ENCODE measurements around the gene SMTNL2.

Gene SMTNL2

DNA sequence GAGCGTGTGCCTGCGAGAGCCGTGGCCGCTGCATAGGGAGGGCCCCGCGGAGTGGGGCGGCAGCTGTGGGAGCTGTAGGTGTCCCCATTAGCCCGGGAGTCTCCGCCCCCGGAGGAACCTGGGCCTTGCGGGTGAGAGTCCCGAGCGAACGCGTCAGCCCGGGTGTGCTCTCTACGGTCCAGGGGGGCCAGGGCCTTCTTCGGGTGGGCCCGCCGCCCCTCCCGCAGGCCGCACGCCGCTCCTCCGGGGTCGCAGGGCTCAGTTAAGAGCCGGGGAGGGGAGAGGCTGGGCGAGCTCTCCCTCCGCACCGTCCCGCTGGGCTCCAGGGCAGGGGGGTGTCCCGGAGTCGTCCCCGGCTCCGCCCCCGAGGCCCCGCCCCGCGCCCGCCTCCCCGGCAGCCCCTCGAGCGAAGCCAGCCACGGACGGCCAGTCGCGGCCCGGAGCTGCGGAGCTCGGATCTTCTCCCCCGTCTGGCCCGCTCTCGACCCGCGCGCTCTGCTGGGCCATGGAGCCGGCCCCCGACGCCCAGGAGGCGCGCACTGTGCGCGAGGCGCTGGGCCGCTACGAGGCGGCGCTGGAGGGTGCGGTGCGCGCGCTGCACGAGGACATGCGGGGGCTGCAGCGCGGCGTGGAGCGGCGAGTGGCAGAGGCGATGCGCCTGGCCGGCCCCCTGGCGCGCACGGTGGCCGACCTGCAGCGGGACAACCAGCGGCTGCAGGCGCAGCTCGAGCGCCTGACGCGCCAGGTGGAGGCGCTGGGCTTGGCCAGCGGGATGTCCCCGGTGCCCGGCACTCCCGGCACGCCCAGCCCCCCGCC is at the start of gene SMTNL2:
Gene SMTNL2, plus strand, starts transcription at position 429 of the 816 bp plus-strand sequence. Its CDS starts 77 bp downstream, at position 506.
- no peak for DNase-seq (ENCODE audit: low read depth in 3 of 3)

DNA sequence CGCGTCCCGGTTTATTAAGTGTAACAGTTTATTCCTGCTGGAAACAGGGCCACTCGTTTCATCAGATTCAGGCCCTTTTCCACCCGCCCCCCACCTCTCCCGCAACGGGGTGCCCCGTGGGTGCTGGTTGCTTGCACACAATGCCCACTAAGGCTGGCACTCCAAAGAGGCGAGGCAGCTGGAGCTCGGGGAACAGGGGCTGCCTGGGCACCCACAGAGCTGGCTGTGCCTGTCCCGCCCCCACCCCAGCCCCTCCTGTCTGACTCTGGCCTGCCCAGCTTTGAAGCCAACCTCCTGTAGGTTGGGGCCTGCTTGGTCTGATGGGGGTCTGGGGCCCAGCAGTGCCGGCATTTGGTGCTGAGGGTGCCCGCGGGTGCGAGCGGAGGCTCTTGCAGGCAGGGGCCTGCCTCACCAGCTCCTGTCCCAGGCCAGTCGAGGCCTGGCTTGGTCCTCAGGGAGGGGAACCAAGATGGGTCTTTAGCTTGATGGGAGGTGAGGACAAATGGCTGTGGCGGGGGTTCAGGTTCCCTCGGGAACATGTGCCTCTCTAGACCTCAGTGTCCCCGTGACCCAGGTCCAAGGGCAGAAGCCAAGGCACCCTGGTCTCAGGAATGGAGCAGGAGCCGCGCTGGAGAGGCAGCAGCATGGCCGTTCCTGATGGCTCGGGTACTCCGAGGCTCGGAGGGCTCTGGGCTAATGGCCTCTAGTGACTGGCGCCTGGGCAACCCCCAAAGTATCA is 49.2 kb upstream of the SMTNL2 start:
- DNase-seq (ENCODE audit: low read depth in 3 of 3) = no peak

DNA sequence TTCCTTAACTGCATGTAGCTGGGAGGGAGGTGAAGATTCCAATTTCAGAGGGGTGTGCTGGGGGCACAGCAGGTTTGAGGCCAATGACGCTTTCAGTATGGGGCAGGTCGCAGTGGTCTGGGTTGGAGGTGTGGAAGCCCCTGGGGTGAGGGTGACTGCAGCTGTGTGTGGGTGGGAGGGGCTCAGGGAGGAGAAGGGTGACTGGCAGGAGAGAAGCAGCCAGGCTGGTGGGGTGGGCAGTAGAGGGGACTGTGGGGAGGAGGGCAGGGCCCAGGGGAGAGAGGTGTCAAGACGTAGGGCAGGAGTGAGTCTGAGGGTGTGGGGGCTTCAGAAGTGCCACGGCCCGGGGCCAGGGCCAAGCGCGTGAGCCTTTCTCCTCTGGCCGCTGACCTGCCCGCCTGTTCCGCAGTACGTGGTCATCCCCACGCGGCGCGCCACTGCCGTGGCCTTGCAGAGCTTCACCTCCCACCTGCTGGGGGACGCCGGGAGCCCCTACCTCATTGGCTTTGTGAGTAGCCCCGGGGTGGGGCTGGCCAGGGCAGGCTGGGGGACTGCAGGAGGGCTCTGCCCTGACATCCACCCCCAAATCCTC is 48.6 kb upstream of the SMTNL2 start:
- DNase-seq (ENCODE audit: low read depth in 3 of 3) = no peak

DNA sequence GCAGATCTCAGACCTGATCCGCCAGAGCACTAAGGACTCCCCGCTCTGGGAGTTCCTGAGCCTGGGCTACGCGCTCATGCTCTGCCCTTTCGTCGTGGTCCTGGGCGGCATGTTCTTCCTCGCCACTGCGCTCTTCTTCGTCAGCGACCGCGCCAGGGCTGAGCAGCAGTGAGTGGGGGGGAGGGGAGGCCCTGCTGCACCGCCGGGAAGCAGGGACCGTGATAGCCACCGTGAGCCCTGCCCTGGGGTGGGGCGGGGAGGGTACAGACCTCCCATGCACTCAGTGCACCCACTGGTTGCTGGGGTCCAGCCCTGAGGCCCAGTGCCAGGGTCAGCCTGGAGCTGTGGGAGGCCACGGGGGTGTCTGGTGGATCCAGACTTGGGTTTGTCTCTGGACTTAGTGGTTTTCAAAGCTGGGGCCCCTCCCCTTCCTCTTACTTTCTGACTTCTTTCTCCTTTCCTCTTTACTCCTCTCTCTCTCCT is 48.0 kb upstream of the SMTNL2 start:
- DNase-seq (ENCODE audit: low read depth in 3 of 3) = no peak

DNA sequence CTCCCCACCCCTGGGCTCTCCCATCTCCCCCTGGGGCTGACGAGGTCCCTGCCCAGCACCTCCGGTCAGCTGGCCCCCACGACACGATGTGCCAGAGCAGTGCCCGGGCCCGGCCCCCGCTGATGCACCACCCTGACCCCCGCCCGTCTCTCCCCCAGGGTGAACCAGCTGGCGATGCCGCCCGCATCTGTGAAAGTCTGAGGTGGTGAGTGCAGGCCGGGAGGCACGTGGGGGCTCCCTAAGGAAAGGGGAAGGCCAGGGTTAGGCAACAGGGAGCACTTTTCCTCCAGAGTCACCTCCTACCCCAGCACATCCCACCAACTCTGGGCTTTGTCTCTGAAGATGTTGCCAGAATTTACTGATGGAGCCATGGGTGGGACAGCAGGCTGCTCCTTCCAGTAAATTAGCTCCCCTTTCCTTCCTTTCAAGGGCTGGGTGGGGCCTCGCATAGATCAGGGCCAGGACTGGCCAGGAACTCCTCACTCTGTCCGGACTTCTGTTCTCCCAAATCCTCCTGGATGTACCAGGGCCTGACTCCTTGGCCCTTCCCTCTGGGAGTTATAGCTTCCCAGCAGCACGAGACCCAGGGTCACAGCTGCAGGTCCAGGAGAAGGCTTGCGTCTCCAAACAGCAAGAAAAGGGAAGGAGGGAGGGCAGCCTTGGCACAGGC is 47.5 kb upstream of the SMTNL2 start:
- DNase-seq (ENCODE audit: low read depth in 3 of 3) = no peak

DNA sequence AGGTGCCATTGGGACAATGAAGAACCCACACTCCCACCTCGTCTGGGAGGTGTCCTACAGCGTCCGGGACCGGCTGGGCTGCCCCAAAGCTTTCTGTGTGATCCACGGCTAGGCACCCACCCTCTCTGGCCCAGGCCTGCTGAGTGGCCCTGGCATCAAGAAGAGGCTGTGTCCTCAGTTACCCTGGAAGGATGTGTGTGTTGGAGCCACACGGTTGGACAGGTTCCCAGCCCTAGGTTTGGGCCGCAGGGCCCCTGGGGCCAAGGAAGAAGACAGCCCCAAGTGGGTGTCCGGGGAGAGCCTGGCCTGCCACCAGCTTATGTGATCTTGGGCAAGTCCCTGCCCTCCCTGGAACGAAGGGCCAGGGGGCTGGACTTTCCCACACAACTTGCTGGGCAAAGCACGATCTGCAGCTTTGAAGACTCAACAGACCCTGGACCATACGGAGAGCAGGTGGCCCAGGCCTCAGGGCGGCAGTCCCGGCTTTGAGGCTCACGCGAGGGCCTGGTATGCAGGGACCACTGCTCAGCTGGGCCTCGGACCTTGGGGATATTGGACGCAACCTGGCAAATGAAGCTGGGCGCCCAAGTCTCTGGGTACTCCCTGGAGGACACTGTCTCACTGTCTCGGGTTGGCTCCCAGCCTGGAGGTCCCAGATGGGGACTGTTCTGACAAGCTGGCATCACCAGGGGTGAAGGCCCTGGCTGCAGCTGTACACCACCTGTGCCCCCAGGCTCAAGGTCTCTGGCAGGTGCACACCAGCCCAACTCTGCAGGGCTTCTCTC is 46.7 kb upstream of the SMTNL2 start:
- no peak for DNase-seq (ENCODE audit: low read depth in 3 of 3)

DNA sequence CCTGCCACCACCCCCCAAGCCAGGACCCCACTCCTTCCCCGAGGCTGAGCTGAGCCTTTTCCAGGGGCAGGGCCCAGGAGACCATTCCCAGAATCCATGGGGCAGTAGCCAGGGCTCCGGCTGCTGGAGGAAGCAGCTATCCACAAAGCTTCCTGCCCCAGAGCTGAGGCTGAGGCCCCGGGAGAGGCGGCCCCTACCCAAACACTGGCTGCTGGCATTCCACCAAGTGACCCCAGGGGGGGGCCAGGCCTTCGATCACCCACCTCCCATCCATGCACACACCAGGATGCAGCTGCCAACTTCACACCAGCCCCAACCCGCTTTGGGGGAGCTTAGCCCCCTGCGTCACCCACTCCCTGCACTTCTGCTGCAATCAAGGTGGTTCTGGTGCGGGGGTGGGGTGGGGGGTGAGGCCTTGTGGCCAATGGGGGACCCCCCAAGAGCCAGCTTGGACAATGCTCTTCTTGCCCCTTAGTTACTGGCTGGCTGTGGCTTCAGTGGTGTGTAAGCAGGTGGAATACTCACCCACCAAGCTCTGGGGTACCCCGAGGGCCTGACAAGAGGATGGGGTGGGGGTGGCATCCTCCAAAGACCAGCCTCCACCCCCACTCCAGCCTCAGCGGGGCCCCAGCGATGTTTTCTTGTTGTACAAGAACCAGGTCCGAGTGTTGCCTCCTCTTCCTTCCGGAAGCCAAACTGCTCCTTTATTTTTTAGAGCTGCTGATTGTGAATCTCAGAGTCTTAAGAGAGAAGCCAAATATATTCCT is 45.9 kb upstream of the SMTNL2 start:
- no peak for DNase-seq (ENCODE audit: low read depth in 3 of 3)

DNA sequence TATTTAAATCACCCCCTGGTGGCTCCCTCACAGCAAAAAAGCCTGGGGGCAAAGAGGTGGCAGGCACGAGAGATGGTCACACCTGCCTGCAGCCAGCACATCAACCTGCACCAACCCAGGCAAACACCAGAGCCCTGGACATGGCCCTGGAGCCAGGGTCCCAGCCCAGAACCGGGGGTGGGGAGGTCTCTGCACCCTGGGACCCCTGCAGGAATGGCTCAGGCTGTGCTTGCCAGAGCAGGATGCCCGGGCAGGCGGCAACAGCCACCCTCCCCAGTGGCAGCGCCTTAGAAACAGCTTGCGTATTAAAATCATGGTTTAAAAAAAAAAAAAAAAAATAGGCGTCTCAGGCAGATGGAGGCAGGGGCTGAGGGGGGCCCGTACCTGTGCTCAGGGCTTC is 45.3 kb upstream of the SMTNL2 start:
- DNase-seq (ENCODE audit: low read depth in 3 of 3) = no peak

DNA sequence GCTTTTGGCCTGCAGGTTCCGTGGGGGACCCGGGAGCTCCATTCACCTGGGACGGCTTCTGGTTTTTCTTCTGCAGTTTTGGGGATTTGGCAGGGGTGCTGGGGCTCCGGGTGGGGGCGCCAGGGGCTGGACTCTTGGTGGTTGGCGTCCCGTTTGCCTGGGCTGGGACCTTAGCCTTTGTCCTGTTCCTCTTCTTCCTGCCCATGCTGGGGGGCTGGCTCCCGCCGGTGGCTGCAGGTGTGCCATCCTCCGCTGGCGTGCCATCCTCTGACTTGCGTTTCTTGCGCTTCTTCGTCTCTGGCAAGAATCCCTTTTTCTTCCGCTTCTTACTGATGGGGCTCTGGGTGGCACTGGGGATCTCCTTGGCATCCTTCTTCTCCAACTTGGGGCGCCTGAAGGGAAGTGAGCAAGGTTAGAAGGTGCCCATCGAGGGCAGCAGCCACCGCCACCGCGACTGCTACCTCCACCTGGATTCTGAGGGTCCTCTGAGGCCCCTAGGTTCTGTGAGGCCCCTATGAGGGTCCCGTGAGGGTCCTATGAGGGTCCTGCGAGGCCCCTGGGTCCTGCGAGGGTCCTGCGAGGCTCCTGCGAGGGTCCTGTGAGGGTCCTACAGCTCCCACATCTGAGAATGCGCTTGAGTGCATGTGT is 44.6 kb upstream of the SMTNL2 start:
- DNase-seq (ENCODE audit: low read depth in 3 of 3) = no peak

DNA sequence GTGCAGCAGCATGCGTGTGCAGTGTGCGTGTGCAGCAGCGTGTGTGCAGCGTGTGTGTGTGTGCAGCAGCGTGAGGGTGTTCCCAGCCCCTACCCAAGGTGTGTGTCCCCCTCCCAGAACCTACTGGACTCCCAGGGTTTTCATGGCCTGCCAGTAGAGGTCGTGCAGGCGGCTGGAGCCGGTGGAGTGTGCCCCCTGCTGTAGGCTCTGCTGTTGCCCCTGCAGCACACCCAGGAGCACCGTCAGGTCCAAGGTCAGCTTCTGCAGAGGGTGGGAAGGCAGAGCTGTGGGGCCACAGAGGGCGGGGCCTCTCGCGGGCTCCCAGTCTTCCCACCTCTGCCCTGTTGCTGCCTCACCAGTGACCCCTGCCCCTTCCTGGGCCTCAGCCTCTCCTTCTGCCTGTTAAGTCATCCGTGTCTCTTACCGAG is 44.1 kb upstream of the SMTNL2 start:
- no peak for DNase-seq (ENCODE audit: low read depth in 3 of 3)

DNA sequence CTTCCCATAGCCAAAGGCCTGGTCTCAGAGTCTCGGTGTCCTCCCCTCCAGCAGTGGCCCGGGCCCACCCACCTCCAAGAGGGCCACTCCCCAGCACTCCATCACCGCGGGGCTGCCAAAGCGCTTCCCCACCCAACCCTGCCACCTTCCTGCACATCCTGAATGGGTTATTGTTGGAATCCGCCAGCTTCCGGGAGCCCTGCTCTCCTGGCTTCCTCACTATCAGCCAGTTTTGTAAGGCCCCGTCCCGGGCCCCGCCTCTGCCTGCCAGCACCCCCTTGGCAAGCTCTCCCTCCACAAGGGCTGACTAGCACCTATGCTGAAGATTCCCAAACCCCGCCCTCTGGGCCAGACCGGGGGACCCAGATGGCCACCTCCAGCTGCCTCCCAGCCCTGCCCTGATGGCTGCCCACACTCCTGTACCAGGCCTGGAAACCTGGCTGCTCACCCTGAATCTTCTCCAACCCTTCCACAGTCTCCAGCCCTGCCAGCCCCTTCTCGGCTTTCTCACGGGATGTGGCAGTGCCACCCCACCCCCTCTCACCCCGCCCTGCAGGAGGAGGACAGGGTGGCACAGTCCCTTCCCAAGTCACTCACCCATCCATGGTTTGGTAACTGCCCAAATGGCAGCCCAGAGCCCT is 43.5 kb upstream of the SMTNL2 start:
- DNase-seq (ENCODE audit: low read depth in 3 of 3) = no peak

DNA sequence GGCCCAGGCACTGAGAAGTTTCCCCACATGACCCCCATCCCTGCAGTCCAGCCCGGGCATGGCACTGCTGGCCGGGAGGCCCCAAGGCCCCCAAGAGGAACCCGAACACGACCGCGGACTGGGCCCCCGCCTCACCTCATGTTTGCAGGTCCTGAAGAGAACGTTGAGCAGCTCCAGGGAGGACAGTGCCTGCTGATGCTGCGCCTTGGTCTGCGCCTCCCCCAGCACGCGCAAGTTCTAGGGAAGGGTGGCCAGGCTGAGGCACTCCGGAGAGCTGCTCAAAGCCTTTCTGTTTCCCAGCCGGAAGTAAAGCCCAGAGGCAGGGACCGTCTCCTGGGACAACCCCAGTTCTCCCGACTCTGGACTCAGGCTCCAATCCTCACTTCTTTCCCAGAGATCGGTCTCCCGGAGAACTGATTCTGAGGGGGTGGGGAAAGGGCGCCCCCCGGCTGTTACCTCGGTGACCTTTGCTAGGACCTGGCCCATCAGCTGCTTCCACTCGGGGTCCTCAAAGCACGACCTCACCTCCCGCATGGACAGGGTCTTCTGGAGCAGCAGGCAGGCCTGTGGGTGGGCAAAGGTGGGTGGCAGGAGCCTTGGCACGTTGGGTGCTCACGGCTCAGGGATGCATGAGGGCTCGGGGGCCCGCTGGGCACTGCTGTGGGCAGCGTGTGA is 42.9 kb upstream of the SMTNL2 start:
- DNase-seq (ENCODE audit: low read depth in 3 of 3) = no peak

DNA sequence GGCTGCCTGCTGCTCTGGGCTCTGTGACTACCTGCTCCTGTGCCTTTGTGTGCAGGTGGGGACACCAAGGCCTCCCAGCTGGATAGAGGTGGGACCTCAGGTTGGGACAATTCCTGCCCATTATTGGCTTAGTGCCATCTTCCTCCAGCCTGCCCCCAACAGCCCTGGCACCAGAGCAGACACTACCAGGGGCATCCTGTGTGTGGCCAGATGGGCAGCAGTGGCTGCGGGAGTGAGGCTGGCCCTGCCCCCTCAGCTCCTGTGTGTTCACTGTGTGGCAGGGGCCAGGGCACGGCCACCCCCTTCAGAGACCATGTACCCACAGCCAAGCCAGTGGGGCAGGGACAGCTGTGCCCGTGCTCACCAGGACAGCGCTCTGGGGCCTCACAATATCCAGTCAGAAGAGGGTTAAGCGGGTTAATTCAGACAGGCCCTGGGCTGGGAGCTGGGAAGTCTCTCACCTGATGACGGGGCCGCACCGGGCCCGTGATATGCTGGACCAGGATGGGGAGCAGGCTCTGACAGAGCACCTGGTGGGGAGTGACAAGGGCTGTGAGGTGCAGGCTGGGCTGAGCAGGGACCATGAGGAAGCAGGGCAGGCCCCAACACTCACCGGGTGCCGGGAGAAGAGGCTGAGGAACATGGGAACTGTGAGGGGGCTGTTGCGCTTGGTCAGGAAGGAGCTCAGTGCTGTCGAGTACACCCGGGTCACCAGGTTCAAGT is 42.2 kb upstream of the SMTNL2 start:
- DNase-seq (ENCODE audit: low read depth in 3 of 3) = no peak

DNA sequence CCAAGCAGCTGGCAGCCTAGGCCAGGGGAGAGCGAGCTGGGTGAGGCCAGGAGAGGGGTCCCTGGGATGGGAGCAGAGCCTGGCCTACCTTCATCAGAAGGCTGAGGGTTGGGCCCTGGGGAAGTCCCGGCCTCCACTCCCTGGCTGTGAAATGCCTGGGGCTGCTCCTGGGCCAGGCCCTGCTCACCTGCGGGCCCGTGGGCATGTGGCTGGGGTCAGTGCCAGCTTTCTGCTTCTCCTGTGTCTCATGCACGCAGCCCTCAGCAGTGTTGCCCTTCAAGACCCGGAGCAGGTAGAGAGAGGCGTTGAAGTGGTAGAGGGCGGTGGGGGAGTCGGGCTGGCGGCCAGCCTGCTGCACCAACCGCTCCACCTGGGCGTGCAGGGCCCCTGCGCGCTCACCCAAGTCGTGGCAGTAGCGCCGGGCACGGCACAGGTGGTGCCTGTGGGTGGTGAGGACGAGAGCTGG is 41.6 kb upstream of the SMTNL2 start:
- DNase-seq (ENCODE audit: low read depth in 3 of 3) = no peak

DNA sequence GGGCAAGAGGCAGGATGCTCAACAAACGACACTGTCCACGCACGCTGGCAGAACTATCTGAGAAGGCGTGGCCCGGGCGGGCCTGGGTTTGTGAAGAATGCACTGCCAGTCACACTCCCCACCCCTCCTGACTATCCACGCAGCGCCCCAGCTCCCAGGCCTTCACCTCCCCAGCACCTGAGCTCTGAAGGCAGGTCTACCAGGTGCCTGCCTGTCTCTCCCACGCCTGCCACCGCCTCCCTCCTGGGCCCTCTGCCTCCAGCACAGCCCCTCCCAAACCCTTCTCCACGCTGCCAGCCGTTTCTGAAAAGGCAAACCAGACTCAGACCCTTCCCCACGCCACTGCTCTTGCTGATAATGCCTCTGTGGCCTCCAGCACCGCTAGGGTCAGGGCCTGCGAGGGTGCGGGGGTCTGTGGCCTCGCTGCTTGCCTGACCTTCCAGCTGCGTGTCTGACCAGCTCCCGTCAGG is 40.7 kb upstream of the SMTNL2 start:
- DNase-seq (ENCODE audit: low read depth in 3 of 3) = no peak

DNA sequence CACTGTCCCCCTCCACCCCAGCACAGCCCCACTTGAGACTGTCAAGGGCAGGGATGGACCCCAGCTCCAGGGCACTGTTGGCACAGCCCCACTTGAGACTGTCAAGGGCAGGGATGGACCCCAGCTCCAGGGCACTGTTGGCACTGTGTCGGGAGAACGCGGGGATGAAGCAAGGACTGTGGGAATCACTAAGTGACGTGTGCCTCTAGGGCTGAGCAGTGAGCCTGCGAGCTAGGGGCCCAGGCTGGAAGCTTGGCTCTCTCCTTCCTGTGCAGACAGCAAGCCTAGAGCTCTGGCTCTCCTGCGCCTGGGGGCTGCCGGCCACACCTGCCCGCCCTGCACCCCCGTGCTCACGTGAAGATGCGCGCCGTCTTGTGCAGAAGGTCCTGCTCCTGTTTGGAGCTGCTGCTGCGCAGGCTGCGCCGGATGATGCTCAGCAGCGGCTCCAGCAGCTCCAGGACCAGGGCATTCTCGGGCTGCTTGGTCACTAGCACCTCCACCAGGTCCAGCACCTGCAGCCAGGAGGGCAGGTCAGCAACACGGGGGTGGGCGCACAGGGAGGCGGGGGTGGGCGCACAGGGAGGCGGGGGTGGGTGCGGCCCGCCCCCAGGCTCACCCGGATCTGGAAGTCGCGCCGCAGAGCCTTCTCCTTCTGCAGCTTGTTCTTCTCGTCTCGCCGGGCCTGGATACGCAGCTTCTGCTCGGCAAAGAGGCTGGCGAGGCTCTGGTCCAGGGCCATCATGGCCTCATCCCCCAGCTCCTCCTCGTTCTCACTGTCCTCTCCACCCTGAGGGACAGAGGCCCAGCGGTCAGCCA is 40.0 kb upstream of the SMTNL2 start:
- DNase-seq (ENCODE audit: low read depth in 3 of 3) = no peak

DNA sequence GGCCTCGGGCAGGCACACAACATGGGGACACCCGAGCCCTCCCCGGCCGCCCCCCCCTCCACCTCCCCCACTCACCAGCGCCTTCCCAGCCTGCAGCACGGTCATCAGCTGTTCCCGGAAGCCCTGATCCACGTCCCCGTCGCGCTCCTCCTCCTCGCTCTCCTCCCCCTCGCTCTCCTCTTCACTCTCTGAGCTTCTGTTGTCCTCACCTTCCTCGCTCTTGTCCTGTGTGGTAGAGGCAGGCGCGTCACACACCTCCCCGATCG is 39.4 kb upstream of the SMTNL2 start:
- no peak for DNase-seq (ENCODE audit: low read depth in 3 of 3)

Data from stimulated activated CD4-positive, alpha-beta T cell treated with anti-CD3 and anti-CD28 coated beads, TNF-alpha, amount 100 ng/mL, for 4 hours (primary cell).